Breast epithelium (tissue), 3 donors: ENCODE results near the gene RRAS2.

ENCODE experiments used
- POLR2A ChIP-seq: fragments of 450-650 bp; IDR thresholded peaks from one replicate; pipeline ENCODE4 v1.6.1; 2016; ENCODE audit warnings: antibody characterized with exemption, mild to moderate bottlenecking, moderate library complexity
- TF ChIP-seq, protein P1 (sequence below), 3 donors: fragments of 450-650 bp; IDR thresholded peaks; one replicate each; pipeline ENCODE4 v1.5.1; 2016 to 2017; ENCODE audit warnings: antibody characterized with exemption in 3 of 3, mild to moderate bottlenecking in 3 of 3, moderate library complexity in 3 of 3

DNA sequence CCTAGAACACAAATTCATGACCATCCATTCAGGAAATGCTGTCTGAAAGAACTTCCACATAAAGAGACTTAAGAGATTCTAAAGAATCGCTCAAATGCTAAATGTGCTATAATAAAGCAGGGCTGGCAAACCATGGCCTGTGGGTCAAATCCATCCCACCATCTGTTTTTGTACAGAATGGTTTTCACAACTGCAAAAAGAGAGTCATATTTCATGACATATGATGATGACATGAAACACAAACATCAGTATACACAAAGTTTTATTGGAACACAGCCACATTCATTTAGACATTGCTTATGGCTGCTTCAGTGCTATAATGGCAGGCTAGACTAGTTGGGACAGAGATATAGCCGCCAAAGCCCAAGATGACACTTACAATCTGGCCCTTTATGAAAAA is 85.1 kb downstream of the RRAS2 start:
- TF ChIP-seq, protein P1, sequence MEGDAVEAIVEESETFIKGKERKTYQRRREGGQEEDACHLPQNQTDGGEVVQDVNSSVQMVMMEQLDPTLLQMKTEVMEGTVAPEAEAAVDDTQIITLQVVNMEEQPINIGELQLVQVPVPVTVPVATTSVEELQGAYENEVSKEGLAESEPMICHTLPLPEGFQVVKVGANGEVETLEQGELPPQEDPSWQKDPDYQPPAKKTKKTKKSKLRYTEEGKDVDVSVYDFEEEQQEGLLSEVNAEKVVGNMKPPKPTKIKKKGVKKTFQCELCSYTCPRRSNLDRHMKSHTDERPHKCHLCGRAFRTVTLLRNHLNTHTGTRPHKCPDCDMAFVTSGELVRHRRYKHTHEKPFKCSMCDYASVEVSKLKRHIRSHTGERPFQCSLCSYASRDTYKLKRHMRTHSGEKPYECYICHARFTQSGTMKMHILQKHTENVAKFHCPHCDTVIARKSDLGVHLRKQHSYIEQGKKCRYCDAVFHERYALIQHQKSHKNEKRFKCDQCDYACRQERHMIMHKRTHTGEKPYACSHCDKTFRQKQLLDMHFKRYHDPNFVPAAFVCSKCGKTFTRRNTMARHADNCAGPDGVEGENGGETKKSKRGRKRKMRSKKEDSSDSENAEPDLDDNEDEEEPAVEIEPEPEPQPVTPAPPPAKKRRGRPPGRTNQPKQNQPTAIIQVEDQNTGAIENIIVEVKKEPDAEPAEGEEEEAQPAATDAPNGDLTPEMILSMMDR (IDR thresholded peaks at IDR 0.05): no peak
- TF ChIP-seq POLR2A: no peak
